ENCODE results near the gene LONP1. TPM values are rescaled to one million over a fixed set of nuclear protein-coding genes. Genes with fewer than 3 reads are reported as not detected.

Gene LONP1
- total RNA-seq, 1 experiment from 2014 or later = 180 TPM

DNA sequence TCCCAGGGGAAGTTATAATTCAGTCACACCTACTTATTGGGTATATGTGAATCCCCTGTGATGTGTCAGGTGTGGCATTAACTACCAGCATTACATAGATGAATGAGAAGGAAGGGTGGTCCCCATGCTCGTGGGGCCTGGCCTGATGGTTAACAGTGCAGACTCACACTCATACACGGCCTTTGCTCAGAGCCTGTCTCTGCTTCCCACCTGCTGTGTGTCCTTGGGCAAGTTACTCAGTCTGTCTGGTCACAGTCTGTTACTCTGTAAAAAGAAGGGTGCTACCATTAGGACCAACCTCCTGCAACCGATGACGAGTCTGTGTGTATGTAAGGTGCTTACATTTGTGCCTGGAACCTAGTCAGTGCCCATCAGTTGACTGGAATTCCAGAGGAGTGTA is 73.2 kb downstream of the LONP1 start:
- Histone ChIP-seq H3K36me3 (ENCODE audit: control insufficient read depth in 1 of 2, insufficient read depth in 2 of 2, low read length in 2 of 2) (peaks cover 69 to 87% of the 10 kb centered on the region in 2 experiments), H4K20me1 (ENCODE audit: insufficient read depth) (peaks cover 19% of the 10 kb centered on the region; the same call in 1 of the 2 replicates), H3K79me2 (ENCODE audit: insufficient read depth, low read length) (peaks cover 90% of the 10 kb centered on the region), H2AFZ (ENCODE audit: low read depth, low read length, poor library complexity, severe bottlenecking) (no peak overlapping the region), H3K27me3 (ENCODE audit: insufficient read depth, low read length) (no peaks in the 10 kb centered on the region), H3K4me2 (ENCODE audit: low read length) (no peak overlapping the region), H3K9ac (ENCODE audit: low read length) (no peak overlapping the region), H3K27ac (ENCODE audit: low read depth, low read length) (no peak overlapping the region), H3K4me1 (ENCODE audit: control insufficient read depth in 1 of 2, insufficient read depth in 2 of 2, low read length in 2 of 2) (no peaks in the 10 kb centered on the region), H3K9me2 (ENCODE audit: insufficient read depth) (no peaks in the 10 kb centered on the region), H3K4me3 (replicated peaks in 1 of 2; ENCODE audit: low read depth in 1 of 2, low read length in 2 of 2) (no peak overlapping the region), H3K9me3 (ENCODE audit: control insufficient read depth in 1 of 2, insufficient read depth in 1 of 2, low read depth in 1 of 2, low read length in 2 of 2) (no peaks in the 10 kb centered on the region)
- intact Hi-C loops (cut with micrococcal nuclease) = no loop called here
- no peak for TF ChIP-seq SRF (IDR thresholded peaks at IDR 0.05; ENCODE audit: low read depth)
- no peak for TF ChIP-seq ZNF274 (IDR thresholded peaks at IDR 0.05; ENCODE audit: low read depth, low read length)
- TF ChIP-seq CBX3 (IDR thresholded peaks at IDR 0.05; ENCODE audit: low read depth) = no peak
- no peak for TF ChIP-seq POLR2AphosphoS5 (IDR thresholded peaks at IDR 0.05; ENCODE audit: low read depth, low read length)
- BruUV-seq (replicated peaks) = no TSS peak
- ChIA-PET POLR2A (no interaction called here), RAD21 (ENCODE audit: low non-redundant PET in 1 of 2, low total read pairs in 2 of 2, uncharacterized antibody in 2 of 2, unreplicated experiment in 2 of 2) (no interaction called here), CTCF (no interaction called here)
- ATAC-seq (no peak), DNase-seq (ENCODE audit: low read depth, low spot score) (no peak)

- ChIA-PET RAD21 (ENCODE audit: low non-redundant PET in 1 of 2, low total read pairs in 2 of 2, uncharacterized antibody in 2 of 2, unreplicated experiment in 2 of 2) (no interaction called here), CTCF (no interaction called here), POLR2A (no interaction called here)
- ATAC-seq (no peak), DNase-seq (ENCODE audit: low read depth, low spot score) (no peak)
- H3K9me2 ChIP-seq (ENCODE audit: insufficient read depth) = no peaks in the 10 kb centered on the region
- H3K27ac ChIP-seq (ENCODE audit: low read depth, low read length) = no peak overlapping the region
- no peak overlapping the region for H3K4me3 ChIP-seq (replicated peaks in 1 of 2; ENCODE audit: low read depth in 1 of 2, low read length in 2 of 2)
- no peak overlapping the region for H2AFZ ChIP-seq (ENCODE audit: low read depth, low read length, poor library complexity, severe bottlenecking)
- H3K4me2 ChIP-seq (ENCODE audit: low read length) = no peak overlapping the region
- H3K27me3 ChIP-seq (ENCODE audit: insufficient read depth, low read length) = no peaks in the 10 kb centered on the region
- no peaks in the 10 kb centered on the region for H3K9me3 ChIP-seq (ENCODE audit: control insufficient read depth in 1 of 2, insufficient read depth in 1 of 2, low read depth in 1 of 2, low read length in 2 of 2)
- peaks cover 91% of the 10 kb centered on the region for H3K79me2 ChIP-seq (ENCODE audit: insufficient read depth, low read length)
- H3K36me3 ChIP-seq (ENCODE audit: control insufficient read depth in 1 of 2, insufficient read depth in 2 of 2, low read length in 2 of 2) = peaks cover 58 to 77% of the 10 kb centered on the region in 2 experiments
- no peak overlapping the region for H3K9ac ChIP-seq (ENCODE audit: low read length)
- intact Hi-C loops (cut with micrococcal nuclease) = no loop called here
- BruUV-seq (replicated peaks) = no TSS peak
- H4K20me1 ChIP-seq (ENCODE audit: insufficient read depth) = peaks cover 19% of the 10 kb centered on the region; the same call in 1 of the 2 replicates
- H3K4me1 ChIP-seq (ENCODE audit: control insufficient read depth in 1 of 2, insufficient read depth in 2 of 2, low read length in 2 of 2) = no peaks in the 10 kb centered on the region
- TF ChIP-seq SP1 (IDR thresholded peaks at IDR 0.05; ENCODE audit: low read depth) = no peak
- no peak for TF ChIP-seq SIN3A (IDR thresholded peaks at IDR 0.05; ENCODE audit: low read depth)
- no peak for TF ChIP-seq ZNF274 (IDR thresholded peaks at IDR 0.05; ENCODE audit: low read depth, low read length)
These were observed 74.5 kb downstream of the LONP1 start for GRCh38 chr19:5645409-5645808.
